Liver (tissue), 9 donors: ENCODE data around the gene OVCH1. TPM values are rescaled to one million over a fixed set of nuclear protein-coding genes. Genes with fewer than 3 reads are reported as not detected.

Experiments used
- DNase-seq: peaks from one replicate; pipeline ENCODE4 v3.0.0-alpha.2; 2017; ENCODE audit warnings: low spot score
- H3K27ac ChIP-seq, 2 donors: one replicate each; pipeline ENCODE4 v1.7.0; 2013; ENCODE audit warnings: inconsistent platforms in 2 of 2, low read length in 2 of 2, control low read depth in 1 of 2, low read depth in 1 of 2, mild to moderate bottlenecking in 1 of 2
- H3K27me3 ChIP-seq, 4 donors: one replicate each; pipeline versions ENCODE4 v1.6.1 to v1.7.0; 2013; ENCODE audit warnings: low read length in 3 of 4, inconsistent platforms in 1 of 4, mild to moderate bottlenecking in 1 of 4, moderate library complexity in 1 of 4; ENCODE audit not compliant: control insufficient read depth in 4 of 4, insufficient read depth in 4 of 4
- H3K36me3 ChIP-seq, 4 donors: one replicate each; pipeline versions ENCODE4 v1.6.1 to v1.7.0; 2013; ENCODE audit warnings: low read length in 3 of 4, mild to moderate bottlenecking in 3 of 4, low read depth in 1 of 4, moderate library complexity in 1 of 4; ENCODE audit not compliant: control insufficient read depth in 4 of 4, insufficient read depth in 3 of 4
- H3K4me1 ChIP-seq, 4 donors: one replicate each; pipeline versions ENCODE4 v1.6.1 to v1.7.0; 2013; ENCODE audit warnings: low read length in 3 of 4, mild to moderate bottlenecking in 3 of 4, moderate library complexity in 1 of 4; ENCODE audit not compliant: control insufficient read depth in 4 of 4, insufficient read depth in 4 of 4
- H3K4me3 ChIP-seq, 3 donors: one replicate each; pipeline versions ENCODE4 v1.6.1 to v1.7.0; 2013; ENCODE audit warnings: low read length in 3 of 3, control low read depth in 1 of 3, low read depth in 1 of 3, mild to moderate bottlenecking in 1 of 3
- H3K9ac ChIP-seq, 2 donors: one replicate each; pipeline ENCODE4 v1.7.0; 2013; ENCODE audit warnings: low read length in 2 of 2, mild to moderate bottlenecking in 2 of 2, moderate library complexity in 2 of 2, control low read depth in 1 of 2, low read depth in 1 of 2
- H3K9me3 ChIP-seq, 4 donors: one replicate each; pipeline versions ENCODE4 v1.6.1 to v1.7.0; 2013; ENCODE audit warnings: low read length in 3 of 4; ENCODE audit not compliant: control insufficient read depth in 4 of 4
- EGR1 ChIP-seq, 2 donors: IDR thresholded peaks; 2 replicates each; pipeline ENCODE4 v1.6.1; 2016 to 2018; ENCODE audit warnings: antibody characterized with exemption in 2 of 2, low read depth in 2 of 2
- FOXA1 ChIP-seq: IDR thresholded peaks from 2 replicates; pipeline ENCODE4 v1.6.1; 2016; ENCODE audit warnings: antibody characterized with exemption
- FOXA2 ChIP-seq: IDR thresholded peaks from 2 replicates; pipeline ENCODE4 v1.6.1; 2016; ENCODE audit warnings: antibody characterized with exemption
- GABPA ChIP-seq, 2 donors: IDR thresholded peaks in 1 of 2; conservative IDR thresholded peaks in 1 of 2; 2 replicates each; pipeline ENCODE4 v1.6.1; 2016; ENCODE audit warnings: antibody characterized with exemption in 2 of 2, mild to moderate bottlenecking in 1 of 2, moderate library complexity in 1 of 2
- HNF4A ChIP-seq, 2 donors: conservative IDR thresholded peaks; 2 replicates each; pipeline ENCODE4 v1.6.1; 2016; ENCODE audit warnings: antibody characterized with exemption in 2 of 2, mild to moderate bottlenecking in 2 of 2
- HNF4G ChIP-seq: IDR thresholded peaks from 2 replicates; pipeline ENCODE4 v1.6.1; 2016; ENCODE audit warnings: antibody characterized with exemption
- JUND ChIP-seq, 2 donors: IDR thresholded peaks; 2 replicates each; pipeline ENCODE4 v1.6.1; 2016; ENCODE audit warnings: antibody characterized with exemption in 2 of 2
- NR2F2 ChIP-seq: IDR thresholded peaks from 2 replicates; pipeline ENCODE4 v1.6.1; 2016; ENCODE audit warnings: antibody characterized with exemption
- RAD21 ChIP-seq, 2 donors: IDR thresholded peaks; 2 replicates each; pipeline ENCODE4 v1.6.1; 2016; ENCODE audit warnings: antibody characterized with exemption in 2 of 2, mild to moderate bottlenecking in 2 of 2
- RXRA ChIP-seq, 2 donors: IDR thresholded peaks; 2 replicates each; pipeline ENCODE4 v1.6.1; 2017 to 2018; ENCODE audit warnings: antibody characterized with exemption in 2 of 2, mild to moderate bottlenecking in 1 of 2
- SP1 ChIP-seq: IDR thresholded peaks from 2 replicates; pipeline ENCODE4 v1.6.1; 2018; ENCODE audit warnings: antibody characterized with exemption, mild to moderate bottlenecking
- TAF1 ChIP-seq: conservative IDR thresholded peaks from 2 replicates; pipeline ENCODE4 v1.6.1; 2016; ENCODE audit warnings: antibody characterized with exemption, mild to moderate bottlenecking
- YY1 ChIP-seq: IDR thresholded peaks from 2 replicates; pipeline ENCODE4 v1.6.1; 2016; ENCODE audit warnings: antibody characterized with exemption, mild to moderate bottlenecking
- WGBS: extraction: QIAGEN DNeasy Blood & Tissue Kit; methylation state at CpG from one replicate; pipeline ENCODE4 v1.1.7; 2013; 5-methylcytosine and 5-hydroxymethylcytosine counted together
- polyA plus RNA-seq, 2 donors: library from polyadenylated mRNA; stranded (reverse) in 1 of 2; unstranded in 1 of 2; fragments of 200-250 nt in 1 of 2; fragments of >200 nt in 1 of 2; fragmentation: Nextera tagmentation in 1 of 2; extraction: Ambion mirVana in 1 of 2; gene quantifications; one replicate each; pipeline versions ENCODE4 v1.2.1 to v1.2.3, GENCODE V29; 2013 to 2015
- total RNA-seq, 2 donors: library from RNA; depleted of rRNA; stranded (reverse); fragments of >200 nt; gene quantifications; one replicate each; pipeline ENCODE4 v1.2.3, GENCODE V29; 2014
- TF ChIP-seq, protein P1 (sequence below): fragments of 150-350 bp; IDR thresholded peaks from 2 replicates; pipeline ENCODE4 v1.5.1; 2017; ENCODE audit warnings: improper control_type of control experiment, low read depth, low read length; ENCODE audit not compliant: missing input control
- TF ChIP-seq, protein P2 (sequence below): IDR thresholded peaks from 2 replicates; pipeline ENCODE4 v1.6.1; 2016; ENCODE audit warnings: antibody characterized with exemption, mild to moderate bottlenecking
- TF ChIP-seq, protein P3 (sequence below): IDR thresholded peaks from 2 replicates; pipeline ENCODE4 v1.6.1; 2016; ENCODE audit warnings: antibody characterized with exemption
- TF ChIP-seq, protein P4 (sequence below): IDR thresholded peaks from 2 replicates; pipeline ENCODE4 v1.6.1; 2016; ENCODE audit warnings: antibody characterized with exemption
- TF ChIP-seq, protein P5 (sequence below): IDR thresholded peaks from 2 replicates; pipeline ENCODE4 v1.6.1; 2016; ENCODE audit warnings: antibody characterized with exemption
- donor health status: healthy.
- donor health status: healthy.
- donor health status: healthy.
- donor health status: healthy.
- donor health status: healthy.

Gene OVCH1
- total and polyA plus RNA-seq, 4 donors = 0.08 TPM; not detected in 3

DNA sequence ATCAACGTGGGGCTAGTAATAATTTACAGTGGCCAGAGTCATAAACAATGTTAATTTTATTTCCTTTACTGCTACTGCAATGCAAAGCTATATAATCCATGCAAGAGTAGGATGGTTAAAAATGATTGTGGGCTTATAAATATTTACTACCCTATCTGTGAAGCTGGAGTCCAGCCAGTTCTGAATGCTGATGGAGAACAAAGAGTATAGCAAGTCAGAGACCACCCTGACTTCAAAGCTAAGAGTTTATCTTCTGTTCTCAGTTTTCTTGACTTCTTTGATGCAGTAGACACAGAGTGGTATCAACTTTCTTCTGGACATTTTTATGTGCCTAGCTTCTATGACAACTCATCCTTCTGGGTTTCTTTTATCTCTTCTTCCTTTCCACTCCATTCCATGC, 34.0 kb upstream of the OVCH1 start:
- Histone ChIP-seq H3K27me3 (no peaks in the 10 kb centered on the region), H3K4me1 (no peaks in the 10 kb centered on the region), H3K36me3 (no peaks in the 10 kb centered on the region), H3K9ac (no peak overlapping the region), H3K9me3 (no peaks in the 10 kb centered on the region), H3K4me3 (no peak overlapping the region), H3K27ac (no peak overlapping the region)
- WGBS = 56% methylated on average over 1 of the region's 1 CpG
- DNase-seq = no peak
- no peak for TF ChIP-seq NR2F2
- TF ChIP-seq SP1 = no peak
- no peak for TF ChIP-seq HNF4A (conservative IDR thresholded peaks at IDR 0.05)
- TF ChIP-seq, protein P1, sequence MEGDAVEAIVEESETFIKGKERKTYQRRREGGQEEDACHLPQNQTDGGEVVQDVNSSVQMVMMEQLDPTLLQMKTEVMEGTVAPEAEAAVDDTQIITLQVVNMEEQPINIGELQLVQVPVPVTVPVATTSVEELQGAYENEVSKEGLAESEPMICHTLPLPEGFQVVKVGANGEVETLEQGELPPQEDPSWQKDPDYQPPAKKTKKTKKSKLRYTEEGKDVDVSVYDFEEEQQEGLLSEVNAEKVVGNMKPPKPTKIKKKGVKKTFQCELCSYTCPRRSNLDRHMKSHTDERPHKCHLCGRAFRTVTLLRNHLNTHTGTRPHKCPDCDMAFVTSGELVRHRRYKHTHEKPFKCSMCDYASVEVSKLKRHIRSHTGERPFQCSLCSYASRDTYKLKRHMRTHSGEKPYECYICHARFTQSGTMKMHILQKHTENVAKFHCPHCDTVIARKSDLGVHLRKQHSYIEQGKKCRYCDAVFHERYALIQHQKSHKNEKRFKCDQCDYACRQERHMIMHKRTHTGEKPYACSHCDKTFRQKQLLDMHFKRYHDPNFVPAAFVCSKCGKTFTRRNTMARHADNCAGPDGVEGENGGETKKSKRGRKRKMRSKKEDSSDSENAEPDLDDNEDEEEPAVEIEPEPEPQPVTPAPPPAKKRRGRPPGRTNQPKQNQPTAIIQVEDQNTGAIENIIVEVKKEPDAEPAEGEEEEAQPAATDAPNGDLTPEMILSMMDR = no peak
- TF ChIP-seq JUND (IDR thresholded peaks at IDR 0.05) = no peak
- no peak for TF ChIP-seq GABPA (IDR thresholded peaks at IDR 0.05 in 1 of 2, conservative IDR thresholded peaks at IDR 0.05 in 1 of 2)

DNA sequence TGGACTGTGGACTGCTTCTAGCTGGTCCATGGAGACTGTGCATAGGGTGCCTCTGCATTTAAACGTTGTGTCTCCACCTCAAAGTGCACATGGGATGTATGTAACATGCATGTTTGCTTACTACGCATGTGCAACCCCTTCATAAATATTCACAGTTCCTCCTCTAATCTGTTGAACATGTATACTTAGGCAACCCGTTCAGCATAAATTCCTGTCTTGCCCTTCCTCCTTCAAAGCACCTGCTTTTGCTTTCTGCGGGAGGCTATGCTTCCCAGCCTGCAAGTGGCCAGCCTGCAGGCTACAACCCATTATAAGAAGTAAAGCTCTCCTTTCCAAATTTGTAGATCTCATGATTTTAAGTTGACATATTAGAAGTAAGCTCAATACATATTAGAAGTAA, 33.0 kb upstream of the OVCH1 start:
- DNase-seq = no peak
- H3K27me3 ChIP-seq = no peaks in the 10 kb centered on the region
- H3K36me3 ChIP-seq = no peaks in the 10 kb centered on the region
- 95% methylated on average over 4 of the region's 4 CpGs for WGBS
- no peak overlapping the region for H3K27ac ChIP-seq
- H3K9ac ChIP-seq = no peak overlapping the region
- H3K9me3 ChIP-seq = no peaks in the 10 kb centered on the region
- H3K4me3 ChIP-seq = no peak overlapping the region
- no peaks in the 10 kb centered on the region for H3K4me1 ChIP-seq
- no peak for TF ChIP-seq RAD21 (IDR thresholded peaks at IDR 0.05)
- TF ChIP-seq, protein P2, sequence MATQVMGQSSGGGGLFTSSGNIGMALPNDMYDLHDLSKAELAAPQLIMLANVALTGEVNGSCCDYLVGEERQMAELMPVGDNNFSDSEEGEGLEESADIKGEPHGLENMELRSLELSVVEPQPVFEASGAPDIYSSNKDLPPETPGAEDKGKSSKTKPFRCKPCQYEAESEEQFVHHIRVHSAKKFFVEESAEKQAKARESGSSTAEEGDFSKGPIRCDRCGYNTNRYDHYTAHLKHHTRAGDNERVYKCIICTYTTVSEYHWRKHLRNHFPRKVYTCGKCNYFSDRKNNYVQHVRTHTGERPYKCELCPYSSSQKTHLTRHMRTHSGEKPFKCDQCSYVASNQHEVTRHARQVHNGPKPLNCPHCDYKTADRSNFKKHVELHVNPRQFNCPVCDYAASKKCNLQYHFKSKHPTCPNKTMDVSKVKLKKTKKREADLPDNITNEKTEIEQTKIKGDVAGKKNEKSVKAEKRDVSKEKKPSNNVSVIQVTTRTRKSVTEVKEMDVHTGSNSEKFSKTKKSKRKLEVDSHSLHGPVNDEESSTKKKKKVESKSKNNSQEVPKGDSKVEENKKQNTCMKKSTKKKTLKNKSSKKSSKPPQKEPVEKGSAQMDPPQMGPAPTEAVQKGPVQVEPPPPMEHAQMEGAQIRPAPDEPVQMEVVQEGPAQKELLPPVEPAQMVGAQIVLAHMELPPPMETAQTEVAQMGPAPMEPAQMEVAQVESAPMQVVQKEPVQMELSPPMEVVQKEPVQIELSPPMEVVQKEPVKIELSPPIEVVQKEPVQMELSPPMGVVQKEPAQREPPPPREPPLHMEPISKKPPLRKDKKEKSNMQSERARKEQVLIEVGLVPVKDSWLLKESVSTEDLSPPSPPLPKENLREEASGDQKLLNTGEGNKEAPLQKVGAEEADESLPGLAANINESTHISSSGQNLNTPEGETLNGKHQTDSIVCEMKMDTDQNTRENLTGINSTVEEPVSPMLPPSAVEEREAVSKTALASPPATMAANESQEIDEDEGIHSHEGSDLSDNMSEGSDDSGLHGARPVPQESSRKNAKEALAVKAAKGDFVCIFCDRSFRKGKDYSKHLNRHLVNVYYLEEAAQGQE = no peak
- no peak for TF ChIP-seq FOXA2
- TF ChIP-seq, protein P3, sequence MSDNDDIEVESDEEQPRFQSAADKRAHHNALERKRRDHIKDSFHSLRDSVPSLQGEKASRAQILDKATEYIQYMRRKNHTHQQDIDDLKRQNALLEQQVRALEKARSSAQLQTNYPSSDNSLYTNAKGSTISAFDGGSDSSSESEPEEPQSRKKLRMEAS = no peak
- TF ChIP-seq GABPA (IDR thresholded peaks at IDR 0.05 in 1 of 2, conservative IDR thresholded peaks at IDR 0.05 in 1 of 2) = no peak
- TF ChIP-seq, protein P1 = no peak
- TF ChIP-seq, protein P4, sequence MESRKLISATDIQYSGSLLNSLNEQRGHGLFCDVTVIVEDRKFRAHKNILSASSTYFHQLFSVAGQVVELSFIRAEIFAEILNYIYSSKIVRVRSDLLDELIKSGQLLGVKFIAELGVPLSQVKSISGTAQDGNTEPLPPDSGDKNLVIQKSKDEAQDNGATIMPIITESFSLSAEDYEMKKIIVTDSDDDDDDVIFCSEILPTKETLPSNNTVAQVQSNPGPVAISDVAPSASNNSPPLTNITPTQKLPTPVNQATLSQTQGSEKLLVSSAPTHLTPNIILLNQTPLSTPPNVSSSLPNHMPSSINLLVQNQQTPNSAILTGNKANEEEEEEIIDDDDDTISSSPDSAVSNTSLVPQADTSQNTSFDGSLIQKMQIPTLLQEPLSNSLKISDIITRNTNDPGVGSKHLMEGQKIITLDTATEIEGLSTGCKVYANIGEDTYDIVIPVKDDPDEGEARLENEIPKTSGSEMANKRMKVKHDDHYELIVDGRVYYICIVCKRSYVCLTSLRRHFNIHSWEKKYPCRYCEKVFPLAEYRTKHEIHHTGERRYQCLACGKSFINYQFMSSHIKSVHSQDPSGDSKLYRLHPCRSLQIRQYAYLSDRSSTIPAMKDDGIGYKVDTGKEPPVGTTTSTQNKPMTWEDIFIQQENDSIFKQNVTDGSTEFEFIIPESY = no peak
- TF ChIP-seq FOXA1 = no peak
- no peak for TF ChIP-seq SP1
- TF ChIP-seq HNF4G = no peak
- TF ChIP-seq TAF1 = no peak
- no peak for TF ChIP-seq YY1
- no peak for TF ChIP-seq HNF4A (conservative IDR thresholded peaks at IDR 0.05)
- no peak for TF ChIP-seq JUND (IDR thresholded peaks at IDR 0.05)
- TF ChIP-seq, protein P5, sequence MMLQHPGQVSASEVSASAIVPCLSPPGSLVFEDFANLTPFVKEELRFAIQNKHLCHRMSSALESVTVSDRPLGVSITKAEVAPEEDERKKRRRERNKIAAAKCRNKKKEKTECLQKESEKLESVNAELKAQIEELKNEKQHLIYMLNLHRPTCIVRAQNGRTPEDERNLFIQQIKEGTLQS = no peak
- TF ChIP-seq RXRA (IDR thresholded peaks at IDR 0.05) = no peak
- no peak for TF ChIP-seq NR2F2
- TF ChIP-seq EGR1 (IDR thresholded peaks at IDR 0.05; ENCODE audit: low read depth in 2 of 2) = no peak
